Keratinocyte (primary cell): ENCODE measurements around the gene MOGAT2. TPM values are rescaled to one million over a fixed set of nuclear protein-coding genes. Genes with fewer than 3 reads are reported as not detected.

Source experiments
- DNase-seq: peaks from one replicate; pipeline ENCODE4 v3.0.0-alpha.2; 2011; ENCODE audit warnings: low read depth, missing footprints, low spot score
- FAIRE-seq: peaks from 2 replicates; lab custom pipeline; 2011; peaks lifted over from hg19 to GRCh38; lab: Jason Lieb, UNC
- H2AFZ ChIP-seq: 2 replicates; pipeline ENCODE4 v1.6.0; 2012; ENCODE audit warnings: low read length, control low read depth, inconsistent platforms; ENCODE audit not compliant: control insufficient read depth
- H3K27ac ChIP-seq: 2 replicates; pipeline ENCODE4 v1.5.1; 2011; ENCODE audit warnings: low read length; ENCODE audit not compliant: control insufficient read depth, insufficient read depth
- H3K27me3 ChIP-seq: 3 replicates; pipeline ENCODE4 v1.6.0; 2011; ENCODE audit warnings: low read length; ENCODE audit not compliant: control insufficient read depth, insufficient read depth; ENCODE audit errors: extremely low read depth
- H3K36me3 ChIP-seq, 2 experiments: 2 replicates in 1 of 2; 3 replicates in 1 of 2; pipeline ENCODE4 v1.5.1; 2011; ENCODE audit warnings: low read length in 2 of 2, mild to moderate bottlenecking in 1 of 2; ENCODE audit not compliant: control insufficient read depth in 2 of 2, insufficient read depth in 2 of 2; ENCODE audit errors: extremely low read depth in 1 of 2
- H3K4me1 ChIP-seq: 3 replicates; pipeline ENCODE4 v1.5.1; 2011; ENCODE audit warnings: low read length; ENCODE audit not compliant: control insufficient read depth, insufficient read depth; ENCODE audit errors: extremely low read depth
- H3K4me2 ChIP-seq: 3 replicates; pipeline ENCODE4 v1.6.0; 2011; ENCODE audit warnings: low read depth, low read length; ENCODE audit not compliant: control insufficient read depth, insufficient read depth; ENCODE audit errors: extremely low read depth
- H3K4me3 ChIP-seq, 3 experiments: fragments of 200-600 bp in 1 of 3; sonication (generic) in 1 of 3; 2 replicates in 2 of 3; 3 replicates in 1 of 3; pipeline ENCODE4 v1.5.1; 2011 to 2016; ENCODE audit warnings: low read length in 3 of 3, mild to moderate bottlenecking in 3 of 3, control low read depth in 2 of 3, inconsistent platforms in 1 of 3, low read depth in 1 of 3, mixed read lengths in 1 of 3, mixed run types in 1 of 3, moderate library complexity in 1 of 3; ENCODE audit not compliant: control insufficient read depth in 2 of 3, insufficient read depth in 2 of 3; ENCODE audit errors: extremely low read depth in 1 of 3
- H3K79me2 ChIP-seq: 2 replicates; pipeline ENCODE4 v1.6.0; 2012; ENCODE audit warnings: low read length; ENCODE audit not compliant: control insufficient read depth, insufficient read depth
- H3K9ac ChIP-seq: 3 replicates; pipeline ENCODE4 v1.6.0; 2011; ENCODE audit warnings: low read length; ENCODE audit not compliant: control insufficient read depth, insufficient read depth; ENCODE audit errors: extremely low read depth
- H3K9me1 ChIP-seq: 3 replicates; pipeline ENCODE4 v1.6.0; 2011; ENCODE audit warnings: low read length; ENCODE audit not compliant: control insufficient read depth, insufficient read depth; ENCODE audit errors: extremely low read depth
- H3K9me3 ChIP-seq: 2 replicates; pipeline ENCODE4 v1.5.1; 2012; ENCODE audit warnings: low read depth, low read length; ENCODE audit not compliant: control insufficient read depth
- H4K20me1 ChIP-seq: 3 replicates; pipeline ENCODE4 v1.6.0; 2011; ENCODE audit warnings: low read length; ENCODE audit not compliant: control insufficient read depth, insufficient read depth; ENCODE audit errors: extremely low read depth
- CTCF ChIP-seq, 3 experiments: IDR thresholded peaks in 1 of 3; conservative IDR thresholded peaks in 1 of 3; optimal IDR thresholded peaks in 1 of 3; 2 replicates in 2 of 3; 3 replicates in 1 of 3; pipeline versions ENCODE3 to v1.5.1; 2011; ENCODE audit warnings: low read length in 3 of 3, mild to moderate bottlenecking in 3 of 3, moderate library complexity in 2 of 3, control low read depth in 1 of 3, inconsistent platforms in 1 of 3; ENCODE audit not compliant: insufficient read depth in 2 of 3; ENCODE audit errors: extremely low read depth in 1 of 3
- EZH2 ChIP-seq: IDR thresholded peaks from one replicate; pipeline ENCODE4 v1.6.1; 2012; ENCODE audit warnings: inconsistent platforms, mild to moderate bottlenecking, low read length, moderate library complexity
- dilution Hi-C: fragments of 300-500 bp; cut with MboI; formaldehyde crosslinking; loops from one replicate; pipeline ENCODE4 v1.7.0; 2020; ENCODE audit warnings: low sequenced_read_pairs; ENCODE audit not compliant: extremely low pct_ligation_motif_present
- polyA plus RNA-seq, 5 experiments: library from polyadenylated mRNA; depleted of rRNA in 3 of 5; stranded (reverse) in 3 of 5; stranded (forward) in 1 of 5; unstranded in 1 of 5; fragments of >200 nt; gene quantifications; 1 replicate in 1 of 5; 2 replicates in 3 of 5; 3 replicates in 1 of 5; pipeline versions ENCODE4 v1.2.1 to v1.2.3, GENCODE V29; 2011 to 2012; ENCODE audit warnings: missing spikeins in 2 of 5, low read depth in 1 of 5, low replicate concordance in 1 of 5

MOGAT2 gene
- polyA plus RNA-seq, 1 donor (not counting 4 experiments of a cell fraction or from before 2014, with no cell fraction given), result not detected

DNA sequence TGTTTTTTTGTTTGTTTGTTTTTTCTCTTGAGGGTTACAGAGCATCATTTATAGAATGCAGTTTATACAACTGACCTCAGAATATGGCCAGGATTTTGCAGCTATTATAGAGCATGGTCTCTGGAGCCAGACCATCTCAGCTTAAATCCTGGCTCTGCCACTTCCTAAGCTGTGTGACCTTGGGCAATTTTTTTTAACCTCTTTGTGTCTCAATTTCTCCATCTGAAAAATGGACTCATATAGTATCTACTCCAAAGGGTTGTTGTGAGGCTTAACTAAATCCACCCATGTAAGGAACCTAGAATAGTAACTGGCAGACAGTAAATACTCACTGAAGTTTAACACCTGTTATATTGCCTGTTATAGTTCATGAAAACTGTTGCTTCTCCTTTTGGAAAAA lies 42.6 kb downstream of the MOGAT2 start:
- FAIRE-seq, result no peak
- H3K4me1 ChIP-seq, result peaks cover 7% of the 10 kb centered on the region
- H4K20me1 ChIP-seq, result no peaks in the 10 kb centered on the region

GRCh38 chr11:75760710-75761493 lies 43.3 kb downstream of the MOGAT2 start:
- H3K27ac ChIP-seq, result no peak overlapping the region
- dilution Hi-C loops, result no loop called here
- H3K4me2 ChIP-seq, result no peak overlapping the region
- no peak for TF ChIP-seq EZH2
- TF ChIP-seq CTCF (optimal IDR thresholded peaks at IDR 0.05 in 1 of 3, IDR thresholded peaks at IDR 0.05 in 1 of 3, conservative IDR thresholded peaks at IDR 0.05 in 1 of 3; ENCODE audit: extremely low read depth in 1 of 3, insufficient read depth in 2 of 3, low read length in 3 of 3), result no peak
- no peak for DNase-seq
- H3K27me3 ChIP-seq, result no peaks in the 10 kb centered on the region
- H3K79me2 ChIP-seq, result no peaks in the 10 kb centered on the region
- no peak for FAIRE-seq
- H3K9me1 ChIP-seq, result no peaks in the 10 kb centered on the region
- H3K4me1 ChIP-seq, result peaks cover 7% of the 10 kb centered on the region
- no peaks in the 10 kb centered on the region for H4K20me1 ChIP-seq
- no peak overlapping the region for H2AFZ ChIP-seq
- no peaks in the 10 kb centered on the region for H3K36me3 ChIP-seq
- H3K9me3 ChIP-seq, result no peaks in the 10 kb centered on the region
- H3K9ac ChIP-seq, result no peak overlapping the region
- H3K4me3 ChIP-seq, result no peak overlapping the region

More for the DNA sequence above, 42.6 kb downstream of the MOGAT2 start:
- Histone ChIP-seq H3K9ac (no peak overlapping the region), H3K79me2 (no peaks in the 10 kb centered on the region), H3K9me1 (no peaks in the 10 kb centered on the region), H3K4me3 (no peak overlapping the region), H3K27me3 (no peaks in the 10 kb centered on the region), H3K9me3 (no peaks in the 10 kb centered on the region), H3K27ac (no peak overlapping the region), H3K36me3 (no peaks in the 10 kb centered on the region), H3K4me2 (no peak overlapping the region), H2AFZ (no peak overlapping the region)
- DNase-seq, result no peak
- dilution Hi-C loops, result no loop called here
- TF ChIP-seq EZH2 (no peak), CTCF (optimal IDR thresholded peaks at IDR 0.05 in 1 of 3, IDR thresholded peaks at IDR 0.05 in 1 of 3, conservative IDR thresholded peaks at IDR 0.05 in 1 of 3; ENCODE audit: extremely low read depth in 1 of 3, insufficient read depth in 2 of 3, low read length in 3 of 3) (no peak)
